Astrocyte (in vitro differentiated cells and primary cell): ENCODE data around the gene DNAJC8. TPM values are rescaled to one million over a fixed set of nuclear protein-coding genes. Genes with fewer than 3 reads are reported as not detected.
A peak's percentile ranks its signal among the peaks of the same experiment; 100 is the strongest.

Experiments used
- DNase-seq: peaks from one replicate; pipeline ENCODE4 v3.0.0-alpha.2; 2010; ENCODE audit warnings: low read depth
- FAIRE-seq: peaks from 2 replicates; lab custom pipeline; 2011; peaks lifted over from hg19 to GRCh38; lab: Jason Lieb, UNC
- H2AFZ ChIP-seq: 2 replicates; pipeline ENCODE4 v1.6.0; 2012; ENCODE audit warnings: low read depth, low read length, inconsistent platforms
- H3K27ac ChIP-seq: 2 replicates; pipeline ENCODE4 v1.5.1; 2011; ENCODE audit warnings: low read depth, low read length, inconsistent platforms
- H3K27me3 ChIP-seq: 2 replicates; pipeline ENCODE4 v1.6.0; 2011; ENCODE audit warnings: low read length, inconsistent platforms; ENCODE audit not compliant: insufficient read depth
- H3K36me3 ChIP-seq: 2 replicates; pipeline ENCODE4 v1.5.1; 2011; ENCODE audit warnings: low read length, inconsistent platforms; ENCODE audit not compliant: insufficient read depth
- H3K4me1 ChIP-seq: 2 replicates; pipeline ENCODE4 v1.5.1; 2011; ENCODE audit warnings: low read length, inconsistent platforms; ENCODE audit not compliant: insufficient read depth
- H3K4me2 ChIP-seq: 2 replicates; pipeline ENCODE4 v1.6.0; 2012; ENCODE audit warnings: low read length, inconsistent platforms
- H3K4me3 ChIP-seq: 2 replicates; pipeline ENCODE4 v1.5.1; 2011; ENCODE audit warnings: low read depth, mild to moderate bottlenecking, low read length, inconsistent platforms; ENCODE audit not compliant: insufficient read depth
- H3K79me2 ChIP-seq: 2 replicates; pipeline ENCODE4 v1.6.0; 2012; ENCODE audit warnings: mild to moderate bottlenecking, low read length, inconsistent platforms; ENCODE audit not compliant: insufficient read depth
- H3K9ac ChIP-seq: 2 replicates; pipeline ENCODE4 v1.6.0; 2012; ENCODE audit warnings: mild to moderate bottlenecking, low read length, inconsistent platforms
- H3K9me3 ChIP-seq: 2 replicates; pipeline ENCODE4 v1.5.1; 2012; ENCODE audit warnings: low read depth, mild to moderate bottlenecking, low read length, inconsistent platforms; ENCODE audit not compliant: insufficient read depth
- H4K20me1 ChIP-seq: 2 replicates; pipeline ENCODE4 v1.6.0; 2012; ENCODE audit warnings: low read length, inconsistent platforms; ENCODE audit not compliant: insufficient read depth
- H3K27ac Mint-ChIP-seq: one replicate; pipeline ENCODE4 v1.8.0; 2021; ENCODE audit warnings: mild to moderate bottlenecking, mixed read lengths; ENCODE audit not compliant: unreplicated experiment
- H3K27me3 Mint-ChIP-seq: one replicate; pipeline ENCODE4 v1.8.0; 2021; ENCODE audit warnings: low read depth, mixed read lengths; ENCODE audit not compliant: unreplicated experiment
- H3K36me3 Mint-ChIP-seq: one replicate; pipeline ENCODE4 v1.8.0; 2021; ENCODE audit warnings: low read depth, mixed read lengths; ENCODE audit not compliant: unreplicated experiment
- H3K4me1 Mint-ChIP-seq: one replicate; pipeline ENCODE4 v1.8.0; 2021; ENCODE audit warnings: low read depth, mixed read lengths; ENCODE audit not compliant: unreplicated experiment
- H3K4me3 Mint-ChIP-seq: one replicate; pipeline ENCODE4 v1.8.0; 2021; ENCODE audit warnings: mild to moderate bottlenecking, moderate library complexity, mixed read lengths; ENCODE audit not compliant: unreplicated experiment
- H3K9me3 Mint-ChIP-seq: one replicate; pipeline ENCODE4 v1.8.0; 2021; ENCODE audit warnings: mild to moderate bottlenecking, mixed read lengths; ENCODE audit not compliant: unreplicated experiment
- CTCF ChIP-seq: IDR thresholded peaks from 2 replicates; pipeline ENCODE4 v1.5.1; 2011; ENCODE audit warnings: low read depth, mild to moderate bottlenecking, inconsistent platforms, low read length, moderate library complexity; ENCODE audit not compliant: insufficient read depth
- EZH2 ChIP-seq: IDR thresholded peaks from 2 replicates; pipeline ENCODE4 v1.6.1; 2012; ENCODE audit warnings: mild to moderate bottlenecking, low read length, inconsistent platforms; ENCODE audit not compliant: insufficient read depth
- total RNA-seq: library from RNA; stranded (reverse); gene quantifications from 2 replicates; pipeline ENCODE4 v1.2.1, GENCODE V29; 2021

The DNAJC8 gene
- total RNA-seq, 1 donor from 2014 or later: 91.3 TPM

DNA sequence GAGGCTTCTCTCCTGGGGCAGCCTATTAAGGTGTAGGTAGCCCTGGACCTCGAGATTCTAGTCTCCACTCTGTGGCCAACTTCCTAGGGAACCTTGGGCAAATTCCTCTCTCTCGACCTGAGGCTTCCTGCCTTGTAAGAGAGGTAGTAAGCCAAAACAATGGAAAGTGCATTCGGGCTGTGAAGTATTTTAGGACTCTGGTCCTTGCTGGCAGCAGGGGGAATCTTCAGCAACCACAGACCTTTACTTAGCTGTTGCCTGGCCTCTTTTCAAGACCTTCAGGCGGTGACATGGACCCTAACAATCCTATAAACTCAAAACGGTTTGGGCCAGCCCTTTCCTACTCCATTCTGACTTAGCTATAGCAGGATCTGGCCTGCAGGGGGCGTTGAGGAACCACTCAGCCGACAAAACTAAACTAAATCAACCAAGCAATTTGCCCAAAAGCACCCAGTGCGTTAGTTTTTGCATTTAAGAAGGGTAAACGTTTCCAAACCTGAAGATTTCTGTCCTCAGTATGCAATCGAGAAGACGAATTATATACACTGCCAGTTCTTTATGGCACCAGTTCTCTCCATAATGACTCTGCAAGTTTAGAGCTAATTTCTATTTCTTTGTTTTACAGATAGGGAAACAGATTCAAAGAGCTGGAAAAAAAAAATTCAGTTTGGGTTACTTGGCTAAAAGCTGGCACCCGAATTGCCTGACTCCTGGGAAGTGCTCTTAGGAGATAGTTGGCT lies 15.6 kb upstream of the DNAJC8 start:
- peaks cover 6% of the 10 kb centered on the region for H3K79me2 ChIP-seq
- no peaks in the 10 kb centered on the region for H4K20me1 ChIP-seq
- Mint-ChIP-seq H3K27me3 (no peaks in the 10 kb centered on the region), H3K36me3 (no peaks in the 10 kb centered on the region), H3K27ac (peak overlapping the region; percentile 98), H3K4me1 (peaks cover 30% of the 10 kb centered on the region), H3K9me3 (no peaks in the 10 kb centered on the region), H3K4me3 (no peak overlapping the region)
- H3K9me3 ChIP-seq: no peaks in the 10 kb centered on the region
- peak overlapping the region; percentile 87 for H3K4me2 ChIP-seq
- no peaks in the 10 kb centered on the region for H3K36me3 ChIP-seq
- peaks cover 33% of the 10 kb centered on the region for H3K4me1 ChIP-seq
- FAIRE-seq: no peak
- peak overlapping the region; percentile 14 for H3K27ac ChIP-seq
- H3K27me3 ChIP-seq: no peaks in the 10 kb centered on the region
- no peak for TF ChIP-seq EZH2
- peak; percentile 95 for TF ChIP-seq CTCF
- H3K9ac ChIP-seq: peak overlapping the region; percentile 40
- H2AFZ ChIP-seq: peak overlapping the region; percentile 78
- DNase-seq: peak; percentile 54
- no peak overlapping the region for H3K4me3 ChIP-seq

GRCh38 chr1:28247612-28248272 lies 14.9 kb upstream of the DNAJC8 start:
- no peak for FAIRE-seq

More at GRCh38 chr1:28247612-28248272, 14.9 kb upstream of the DNAJC8 start:
- Mint-ChIP-seq H3K36me3 (no peaks in the 10 kb centered on the region), H3K9me3 (no peaks in the 10 kb centered on the region), H3K27ac (peak overlapping the region; percentile 98), H3K27me3 (no peaks in the 10 kb centered on the region), H3K4me1 (peaks cover 30% of the 10 kb centered on the region), H3K4me3 (peak overlapping the region; percentile 93)
- H3K27ac ChIP-seq: peak overlapping the region; percentile 44
- peaks cover 33% of the 10 kb centered on the region for H3K4me1 ChIP-seq
- peaks cover 6% of the 10 kb centered on the region for H3K79me2 ChIP-seq
- H3K27me3 ChIP-seq: no peaks in the 10 kb centered on the region
- DNase-seq: no peak
- no peaks in the 10 kb centered on the region for H3K9me3 ChIP-seq
- H3K36me3 ChIP-seq: no peaks in the 10 kb centered on the region
- H2AFZ ChIP-seq: peak overlapping the region; percentile 78
- peak overlapping the region; percentile 59 for H3K4me3 ChIP-seq
- H4K20me1 ChIP-seq: no peaks in the 10 kb centered on the region
- peak overlapping the region; percentile 87 for H3K4me2 ChIP-seq
- TF ChIP-seq EZH2 (no peak), CTCF (no peak)
- peak overlapping the region; percentile 25 for H3K9ac ChIP-seq
